HK-2 (cell line): ENCODE measurements around the gene IFNG.
"Not testable (repeated sequence)": the region's sequence is repeated elsewhere in the genome, so short reads cannot be mapped to it uniquely, and the experiment has no call there.

ENCODE experiments used
- DNase-seq: peaks from one replicate; pipeline ENCODE4 v3.0.0-alpha.2; 2018; ENCODE audit not compliant: unreplicated experiment

IFNG gene

DNA sequence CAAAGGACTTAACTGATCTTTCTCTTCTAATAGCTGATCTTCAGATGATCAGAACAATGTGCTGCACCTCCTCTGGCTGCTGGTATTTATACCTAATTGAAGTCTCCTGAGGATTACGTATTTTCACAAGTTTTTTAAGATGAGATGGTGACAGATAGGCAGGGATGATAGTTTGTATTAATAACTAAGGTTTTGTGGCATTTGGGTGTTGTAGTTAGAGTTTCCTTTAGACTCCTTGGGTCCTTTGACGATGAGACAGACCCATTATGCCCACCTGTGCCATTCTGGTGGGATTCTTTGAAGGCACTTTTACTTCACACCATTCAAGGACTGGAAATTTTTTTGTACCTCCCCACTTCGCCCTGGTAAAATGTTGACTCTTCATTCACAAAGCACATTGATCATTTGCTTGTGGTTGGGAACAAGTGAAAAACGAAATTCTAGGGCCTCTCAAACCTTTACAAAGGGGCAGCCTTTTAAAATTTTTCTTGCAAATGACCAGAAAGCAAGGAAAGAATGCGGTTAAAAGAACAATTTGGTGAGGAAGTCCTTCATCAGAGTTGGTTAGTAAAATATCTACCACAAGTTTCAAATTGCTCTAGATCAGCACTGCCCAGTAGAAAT is at the start of gene IFNG:
Gene IFNG (minus strand): TSS at position 60 of the 624 bp plus-strand sequence. CDS start 125 bp downstream, outside the sequence.
- DNase-seq = no peak

DNA sequence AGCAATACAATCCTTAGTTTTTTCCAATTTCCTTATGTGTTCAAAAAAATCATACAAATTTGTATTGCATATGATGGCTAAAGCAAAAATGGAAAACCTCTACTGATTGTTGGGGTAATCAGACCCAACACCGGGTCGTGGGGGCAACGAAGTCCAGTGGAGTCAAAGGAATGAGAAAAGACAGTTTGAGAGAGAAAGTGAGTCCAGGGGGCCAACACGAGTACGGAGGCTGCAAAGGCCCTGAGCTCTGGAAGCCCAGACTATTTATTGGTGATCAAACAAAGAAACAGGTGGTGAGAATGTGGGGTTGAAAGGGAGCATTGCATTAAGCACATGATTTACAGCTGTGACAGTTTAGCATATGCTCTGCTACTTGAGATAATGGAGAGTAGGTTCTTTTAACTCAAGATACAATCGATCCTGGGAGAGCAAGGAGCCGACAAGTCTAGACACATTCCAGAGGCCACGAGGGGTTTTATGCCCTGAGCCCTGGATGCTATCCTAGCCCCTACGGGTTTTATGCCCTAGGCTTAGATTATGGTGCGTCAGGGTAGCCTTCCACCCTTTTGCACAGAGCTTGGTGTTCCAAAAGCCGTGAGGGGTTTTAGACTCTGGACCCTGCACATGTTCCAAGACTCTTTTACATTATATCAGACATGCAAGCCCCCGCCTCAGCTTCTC is 49.6 kb upstream of the IFNG start:
- not testable (repeated sequence) for DNase-seq

DNA sequence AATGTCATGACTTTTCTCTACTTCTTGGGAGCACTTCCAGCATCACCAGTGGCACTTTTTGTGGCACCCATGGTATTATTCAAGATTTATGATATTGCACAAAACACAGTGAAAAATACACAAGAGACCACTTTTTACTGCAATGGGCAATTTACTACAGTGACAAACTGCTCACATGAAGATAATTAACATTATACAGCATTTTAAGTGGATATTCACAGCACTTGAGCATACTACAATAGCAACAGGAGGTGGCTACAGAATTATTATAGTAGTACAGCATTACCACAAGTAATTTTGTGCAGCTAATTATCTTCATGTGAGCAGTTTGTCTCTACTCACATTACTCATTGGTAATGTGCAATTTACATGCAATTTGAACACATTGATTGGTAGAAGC is 47.7 kb upstream of the IFNG start:
- DNase-seq = no peak

DNA sequence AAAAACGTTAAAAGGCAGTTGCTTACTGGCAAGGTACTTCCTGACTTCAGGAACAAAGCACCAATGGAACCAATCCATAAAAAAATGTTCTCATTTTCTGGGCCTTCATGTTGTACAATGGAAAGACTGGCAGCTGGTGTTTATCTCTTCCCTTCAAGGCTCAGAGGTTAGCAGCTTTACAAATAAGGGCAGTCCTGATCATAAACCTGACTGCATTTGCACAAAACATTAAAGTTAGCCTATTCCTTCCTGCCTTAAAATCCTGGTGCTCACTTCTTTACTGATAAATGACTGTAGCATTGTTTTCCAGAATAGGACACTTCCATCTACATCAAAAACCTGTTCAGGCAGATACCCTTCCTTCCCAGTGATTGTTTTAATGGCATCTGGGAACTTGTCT is 46.9 kb upstream of the IFNG start:
- DNase-seq = no peak

DNA sequence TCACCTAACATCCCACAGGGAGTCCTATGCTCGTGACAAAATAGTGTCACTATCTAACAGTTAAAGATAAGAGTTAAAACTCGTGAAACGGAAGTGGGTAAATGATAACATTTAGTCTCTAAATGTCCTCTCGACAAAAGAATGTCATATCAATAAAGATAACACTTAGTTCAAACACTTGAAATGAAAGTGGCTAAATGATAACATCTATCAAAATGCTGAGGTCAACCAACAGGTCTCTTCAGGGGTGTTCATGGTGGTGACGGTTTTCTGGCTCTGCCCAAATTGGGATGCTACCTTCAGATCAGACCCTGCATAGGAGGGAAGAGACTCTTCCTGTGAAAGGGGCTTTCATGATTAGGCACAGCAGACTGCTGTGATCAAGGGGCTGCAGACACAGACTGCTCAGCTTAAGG is 43.9 kb upstream of the IFNG start:
- DNase-seq = no peak

DNA sequence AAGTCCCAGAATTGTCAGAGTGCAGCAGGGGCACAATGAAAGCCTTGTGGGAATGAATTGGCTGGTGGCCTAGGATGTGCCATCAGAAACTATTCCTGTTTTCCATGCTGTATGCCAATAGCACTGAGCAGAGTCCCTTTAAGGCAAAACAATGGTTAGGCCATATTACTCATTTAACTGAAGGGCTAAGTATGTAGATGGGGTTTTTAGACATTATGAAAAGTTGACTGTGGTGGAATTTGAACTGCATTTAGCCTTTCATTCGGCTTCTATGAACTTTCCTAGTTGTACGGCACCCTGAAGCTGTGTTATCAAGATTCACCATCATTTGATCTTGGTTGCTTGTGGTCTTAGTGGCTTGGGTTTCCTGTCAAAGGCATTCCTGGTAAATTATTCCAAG is 41.3 kb upstream of the IFNG start:
- DNase-seq = no peak

DNA sequence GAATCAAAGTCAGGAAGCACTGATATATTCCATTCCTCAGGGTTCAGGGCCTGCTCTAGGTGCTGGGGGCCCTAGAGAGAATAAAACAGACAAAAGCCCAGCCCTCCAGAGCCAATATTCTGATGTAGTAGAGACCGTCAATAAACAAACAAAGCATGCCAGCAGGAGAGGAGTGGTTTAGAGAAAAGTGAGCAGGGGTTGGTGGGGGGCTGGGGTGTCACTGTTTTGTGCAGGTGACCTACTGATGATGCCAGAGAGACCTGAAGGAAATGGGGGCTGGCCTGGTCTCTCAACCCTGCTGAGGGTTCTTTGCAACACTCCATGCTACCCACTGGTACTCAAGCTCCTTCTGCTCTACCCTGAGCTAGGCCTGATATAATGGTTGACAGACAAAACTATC is 39.6 kb upstream of the IFNG start:
- DNase-seq = no peak

DNA sequence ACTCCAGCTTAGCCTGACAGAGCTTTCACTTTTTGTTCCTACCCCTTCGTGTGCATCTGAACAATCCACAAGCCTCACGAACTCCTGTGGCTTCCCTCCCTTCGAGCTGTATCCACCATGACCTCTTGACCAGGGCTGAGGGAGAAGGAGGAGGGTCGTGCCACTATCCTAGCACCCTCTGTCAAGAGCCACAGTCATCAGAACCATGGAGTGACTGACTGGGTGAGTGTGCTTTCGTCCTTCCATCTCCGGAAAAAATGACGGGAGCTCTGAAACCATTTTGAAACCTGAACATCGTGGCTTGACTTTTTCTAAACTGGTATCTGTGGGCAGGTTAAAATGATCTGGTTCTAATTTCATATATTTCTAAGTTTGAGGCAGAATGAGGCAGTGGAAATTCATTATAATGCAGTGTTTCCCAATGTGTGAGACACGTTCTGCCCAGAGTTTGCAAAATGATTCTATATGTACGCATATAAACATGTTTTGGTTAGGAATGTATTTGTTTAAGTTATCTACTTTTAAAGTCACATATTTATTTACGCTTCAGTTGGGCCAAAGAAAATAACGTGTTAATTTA is 39.1 kb upstream of the IFNG start:
- no peak for DNase-seq

DNA sequence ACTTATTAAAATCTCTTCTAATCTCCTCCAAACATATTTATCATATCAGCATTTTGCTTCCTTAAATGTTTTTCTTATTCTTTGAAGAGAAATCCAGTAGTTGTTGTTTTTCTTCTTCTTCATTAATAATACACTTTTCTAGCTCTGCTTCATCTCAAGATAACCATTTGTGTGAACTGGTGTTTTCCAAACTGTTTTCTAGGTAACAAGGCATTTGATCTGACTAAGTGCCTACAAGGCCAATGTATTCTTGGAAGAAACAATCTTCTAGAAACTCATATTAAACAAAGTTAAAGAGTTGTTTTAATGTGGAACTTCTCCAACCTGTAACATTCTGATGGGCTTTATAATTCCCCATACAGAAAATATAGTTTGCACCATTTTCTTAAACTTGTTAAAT is 30.8 kb upstream of the IFNG start:
- DNase-seq = no peak

DNA sequence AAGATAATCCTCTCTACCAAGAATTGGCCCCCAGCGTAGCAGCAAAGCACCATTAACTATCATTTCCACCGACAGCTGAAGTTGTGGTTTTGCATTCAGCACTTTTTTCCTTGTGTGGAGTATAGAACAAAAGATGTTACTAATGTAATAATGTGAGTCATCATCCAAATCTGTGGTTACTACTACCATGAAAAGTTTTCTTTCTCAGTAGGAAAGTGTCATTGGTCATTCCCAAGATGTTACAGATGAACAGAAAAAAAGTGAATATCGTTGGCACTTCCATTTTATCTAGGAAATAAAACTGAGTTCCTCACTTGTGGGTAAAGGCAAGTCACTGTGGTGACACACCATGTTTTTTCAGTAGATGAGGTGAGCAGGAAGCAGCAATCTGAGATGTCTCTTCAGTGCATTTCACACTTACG is 30.3 kb upstream of the IFNG start:
- DNase-seq = no peak

DNA sequence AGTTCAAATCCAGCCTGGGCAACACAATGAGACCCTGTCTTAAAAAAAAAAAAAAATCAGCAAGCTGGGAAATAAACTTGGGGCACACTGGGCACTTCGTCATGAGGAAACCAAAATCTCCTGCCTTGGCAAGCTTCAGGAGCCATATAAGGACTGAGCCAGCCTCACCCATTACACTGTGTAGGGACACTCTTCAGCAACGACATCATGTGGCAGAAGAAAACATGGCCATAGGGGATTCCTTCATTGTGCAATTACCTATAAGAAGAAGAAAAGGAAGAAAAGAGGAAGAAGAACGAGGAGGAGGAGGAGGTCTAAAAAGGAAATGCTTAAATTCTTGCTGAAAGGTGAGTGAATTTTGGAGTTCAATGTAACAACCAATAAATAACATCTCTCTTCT is 26.1 kb upstream of the IFNG start:
- no peak for DNase-seq

DNA sequence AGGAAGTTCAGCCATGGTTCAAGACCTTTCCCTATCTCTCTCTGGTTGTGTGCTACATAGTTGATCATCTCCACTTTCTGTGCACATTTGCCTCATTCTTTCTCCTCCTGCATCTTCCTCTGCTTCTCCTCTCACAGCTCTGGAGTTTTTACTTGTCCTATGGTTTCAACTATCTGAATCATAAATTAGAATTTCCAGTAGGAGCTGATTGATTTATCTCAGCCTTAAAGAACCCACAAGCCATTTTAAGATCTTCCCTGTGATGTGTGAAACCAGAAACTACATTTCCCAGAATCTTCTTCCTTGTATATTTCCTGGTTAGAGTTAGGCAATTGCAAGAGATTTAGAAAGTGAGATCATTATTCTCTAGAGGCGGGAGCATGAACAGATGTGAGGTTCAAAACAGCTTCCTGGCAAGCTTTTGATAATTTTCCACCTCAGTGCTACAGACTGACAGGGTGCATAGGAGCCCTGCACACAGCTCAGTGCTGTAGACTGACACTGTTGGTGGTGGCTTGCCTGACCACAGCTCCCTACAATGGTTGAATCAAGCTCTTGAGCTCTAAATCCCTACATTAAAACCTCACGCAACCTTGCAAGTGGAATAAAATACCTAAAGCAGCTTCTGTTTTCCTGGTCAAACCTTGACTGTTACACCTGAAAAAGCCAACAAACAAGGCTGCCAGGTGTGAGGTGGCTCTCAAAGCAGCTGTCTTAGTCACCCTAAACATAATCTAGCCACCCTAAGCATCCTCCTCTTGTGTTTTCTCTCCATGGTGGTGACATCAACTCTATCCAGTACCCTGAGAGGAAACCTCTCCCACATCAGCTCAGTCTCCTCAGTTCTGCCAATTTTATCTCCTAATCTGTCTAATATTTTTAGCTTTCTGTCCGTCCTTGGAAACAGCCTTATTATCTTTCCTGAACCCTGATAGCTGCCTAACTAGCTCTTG is 21.5 kb upstream of the IFNG start:
- no peak for DNase-seq

DNA sequence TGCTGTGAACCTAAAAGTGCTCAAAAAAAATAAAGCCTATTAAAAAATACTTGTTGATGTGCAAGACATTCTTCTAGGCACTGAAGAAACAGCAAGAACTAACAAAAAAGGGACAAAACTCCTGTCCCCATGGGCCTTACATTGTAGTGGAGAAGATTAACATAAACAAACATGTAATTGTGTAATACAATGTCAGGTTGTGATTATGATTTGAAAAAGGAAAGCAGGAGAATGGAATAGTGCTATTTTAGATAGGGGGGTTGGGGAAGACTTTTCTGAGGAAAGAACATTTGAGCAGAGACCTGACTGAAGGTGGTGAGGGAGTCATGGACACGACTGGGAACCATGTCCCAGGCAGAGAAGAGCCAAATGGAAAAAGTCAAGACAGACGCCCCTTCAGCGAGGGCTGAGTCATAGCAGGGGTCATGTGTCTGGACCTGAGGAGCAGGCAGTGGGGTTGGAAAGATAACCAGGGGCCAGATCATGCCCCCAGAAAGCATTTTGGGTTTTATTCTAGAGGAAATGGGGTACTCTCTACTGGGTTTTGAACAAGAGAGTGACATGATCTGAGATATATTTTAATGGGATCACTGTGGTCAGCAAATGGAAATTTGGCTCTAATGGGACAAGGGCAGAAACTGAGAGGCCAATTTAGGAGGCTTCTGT is 19.4 kb upstream of the IFNG start:
- DNase-seq = no peak

DNA sequence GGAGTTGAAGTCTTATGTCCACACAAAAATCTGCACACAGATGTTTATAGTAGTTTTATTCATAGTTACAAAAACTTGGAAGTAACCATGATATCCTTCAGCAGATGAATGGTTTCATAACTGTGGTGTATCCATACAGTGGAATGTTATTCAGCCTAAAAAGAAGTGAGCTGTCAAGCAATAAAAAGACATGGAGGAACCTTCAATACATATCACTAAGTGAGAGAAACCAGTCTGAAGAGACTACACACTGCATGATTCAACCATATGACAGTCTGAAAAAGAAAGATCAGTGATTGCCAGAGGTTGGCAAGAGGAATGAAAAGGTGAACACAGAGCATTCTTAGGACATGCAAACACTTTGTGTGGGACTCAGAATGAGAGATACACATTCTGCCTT is 18.6 kb upstream of the IFNG start:
- DNase-seq = no peak

DNA sequence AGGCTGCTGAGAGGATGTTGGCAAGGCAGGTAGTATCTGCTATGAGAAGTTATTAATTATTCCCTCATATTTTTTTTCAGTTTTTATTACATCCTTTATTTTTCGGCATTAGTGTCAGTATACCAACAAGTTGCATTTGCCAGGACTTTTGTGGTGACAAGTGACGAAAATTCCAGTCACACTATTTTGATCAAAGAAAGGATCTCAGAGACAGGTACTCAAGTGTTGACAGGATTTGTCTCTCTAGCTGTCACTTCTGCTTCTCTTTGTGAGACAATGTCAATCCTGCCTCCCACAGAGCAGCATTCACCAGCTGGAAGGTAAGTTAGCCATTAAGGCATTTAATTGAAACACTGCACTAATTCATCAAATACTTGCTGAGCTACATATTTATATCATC is 18.0 kb upstream of the IFNG start:
- DNase-seq = no peak

DNA sequence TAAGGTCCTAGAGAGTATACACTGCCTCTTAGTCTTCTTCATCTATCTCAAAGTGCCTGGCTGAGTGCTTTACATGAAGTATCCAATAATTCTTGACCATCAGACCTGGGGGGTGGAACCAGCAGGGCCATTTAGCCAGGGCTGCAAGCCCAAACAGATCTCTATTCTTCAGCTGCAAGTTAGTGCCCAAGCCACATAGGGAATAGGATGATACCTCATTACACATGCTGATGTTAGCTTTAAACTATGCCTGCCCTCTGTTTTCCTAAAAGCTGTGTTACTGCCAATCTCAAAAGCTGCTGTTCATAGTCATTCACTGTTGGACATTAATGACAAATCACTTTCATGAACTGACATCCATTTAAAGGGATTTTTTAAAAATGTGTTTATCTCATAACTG is 16.7 kb upstream of the IFNG start:
- no peak for DNase-seq

DNA sequence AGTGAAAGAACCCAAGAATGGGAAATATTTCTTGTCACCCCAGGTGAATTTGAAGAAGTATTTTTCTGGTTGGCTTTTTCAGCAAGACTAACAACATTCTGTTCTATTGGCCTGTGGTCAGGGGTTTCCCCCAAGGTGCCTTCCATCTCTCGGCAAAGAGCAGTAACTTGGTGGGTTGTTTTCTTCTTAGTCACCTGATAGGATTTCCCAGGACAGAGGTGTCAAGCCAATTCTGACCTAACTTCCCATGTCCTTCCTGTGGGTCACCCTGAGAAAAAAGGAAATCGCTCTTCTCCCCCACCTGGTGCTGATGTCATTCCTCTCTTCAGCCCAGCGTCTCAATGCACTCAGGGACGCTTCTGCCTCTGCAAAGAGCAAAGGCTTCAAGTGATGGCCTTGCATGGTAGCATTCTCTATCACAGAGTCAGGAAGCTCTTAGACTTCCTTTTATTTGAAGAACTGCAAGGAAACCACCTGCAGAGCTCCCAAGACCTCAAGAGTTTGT is 16.1 kb upstream of the IFNG start:
- DNase-seq = no peak

DNA sequence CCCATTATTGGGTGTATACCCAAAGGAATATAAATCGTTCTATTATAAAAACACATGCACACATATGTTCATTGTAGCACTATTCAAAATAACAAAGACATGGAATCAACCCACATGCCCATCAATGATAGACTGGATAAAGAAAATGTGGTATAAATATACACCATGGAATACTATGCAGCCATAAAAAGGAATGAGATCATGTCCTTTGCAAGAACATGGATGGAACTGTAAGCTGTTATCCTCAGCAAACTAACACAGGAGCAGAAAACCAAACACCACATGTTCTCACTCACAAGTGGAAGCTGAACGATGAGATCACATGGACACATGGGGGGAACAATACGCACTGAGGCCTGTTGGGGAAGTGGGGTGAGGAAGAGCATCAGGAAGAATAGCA is 15.2 kb upstream of the IFNG start:
- not testable (repeated sequence) for DNase-seq

DNA sequence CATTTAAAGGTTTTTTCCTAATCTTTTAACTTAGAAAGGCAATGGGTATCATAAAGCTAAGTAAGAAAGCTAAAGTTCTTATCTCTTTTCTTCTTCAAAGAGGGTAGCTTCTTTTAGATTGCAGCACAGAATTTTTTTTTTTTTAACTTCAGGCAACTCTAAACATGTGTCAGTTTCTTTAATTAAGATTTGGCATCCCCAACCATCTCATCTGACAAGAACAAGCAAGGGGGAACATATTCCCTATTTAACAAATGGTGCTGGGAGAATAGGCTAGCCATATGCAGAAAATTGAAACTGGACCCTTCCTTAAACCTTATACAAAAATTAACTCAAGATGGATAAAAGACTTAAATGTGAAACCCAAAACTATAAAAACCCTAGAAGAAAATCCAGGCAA is 14.3 kb upstream of the IFNG start:
- no peak for DNase-seq

DNA sequence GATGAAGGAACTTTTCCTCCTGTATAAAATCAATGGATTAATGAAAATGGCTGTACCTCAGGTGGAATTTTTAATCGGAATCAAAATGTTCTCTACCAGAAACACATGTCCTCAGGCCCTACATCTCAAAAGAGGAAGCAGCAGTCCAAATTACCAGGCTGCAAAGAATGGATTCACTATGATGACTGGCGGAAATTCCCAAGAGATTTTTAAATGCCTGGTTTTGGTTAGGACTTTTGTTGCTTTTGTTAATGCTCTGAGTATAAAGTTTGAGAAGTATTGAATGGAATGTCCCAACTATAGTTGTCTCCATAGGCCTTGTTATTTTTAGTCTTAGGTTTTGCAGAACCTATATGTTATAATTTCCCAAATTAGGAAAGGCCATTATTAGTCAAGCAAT is 11.2 kb upstream of the IFNG start:
- no peak for DNase-seq

DNA sequence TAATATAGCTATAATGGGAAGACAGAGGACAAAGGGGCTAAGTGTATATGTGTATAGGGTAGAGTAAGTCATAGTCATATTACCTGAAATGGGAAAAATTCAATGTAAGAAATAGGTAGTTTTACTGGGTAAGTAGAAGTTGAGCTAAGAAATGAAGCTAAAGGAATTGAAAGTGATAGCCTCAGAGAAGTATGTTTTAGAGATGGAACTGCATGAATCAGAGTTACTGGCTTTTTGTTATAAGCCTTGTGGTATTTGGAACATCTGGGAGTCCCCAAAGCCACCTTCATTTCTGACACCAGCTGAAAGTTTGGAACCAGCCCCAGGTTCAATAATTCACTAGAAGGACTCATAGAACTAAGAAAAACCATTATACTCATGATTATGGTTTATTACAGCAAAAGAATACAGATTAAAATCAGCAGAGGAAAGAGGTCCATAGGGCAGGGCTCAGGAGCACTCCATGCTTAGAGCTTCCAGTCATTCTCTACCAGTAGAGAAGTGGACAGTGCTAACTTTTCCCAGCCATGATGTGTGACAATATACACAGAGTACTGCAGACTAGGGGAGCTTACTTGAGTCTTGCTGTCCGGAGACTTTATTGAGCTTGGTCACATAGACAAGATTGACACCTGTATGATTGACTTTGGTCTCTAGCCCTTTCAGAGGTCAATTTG is 9.8 kb upstream of the IFNG start:
- DNase-seq = no peak
